Measurements from ENCODE around the gene MST1R.

Gene MST1R

GRCh38 chr3:49841806-49842205, 61.9 kb downstream of the MST1R start:
- DNase-seq (ENCODE audit: extremely low read depth in 1 of 2, low read depth in 1 of 2): no peak

GRCh38 chr3:49841126-49841696, 62.5 kb downstream of the MST1R start:
- DNase-seq (ENCODE audit: extremely low read depth in 1 of 2, low read depth in 1 of 2): no peak

- DNase-seq (ENCODE audit: extremely low read depth in 1 of 2, low read depth in 1 of 2): no peak
Measured at GRCh38 chr3:49840388-49840787, 63.3 kb downstream of the MST1R start.

GRCh38 chr3:49839193-49839809, 64.4 kb downstream of the MST1R start:
- DNase-seq (ENCODE audit: extremely low read depth in 1 of 2, low read depth in 1 of 2): peak; percentile 33 to 60
